Suprapubic skin (tissue), 4 donors: Measurements from ENCODE around the gene CYP2W1. TPM values are rescaled to one million over a fixed set of nuclear protein-coding genes. Genes with fewer than 3 reads are reported as not detected.

Experiments used
- DNase-seq, 2 donors: peaks; one replicate each; pipeline ENCODE4 v3.0.0-alpha.2; 2019; ENCODE audit warnings: low spot score in 2 of 2
- H3K27ac ChIP-seq: fragments of 200-600 bp; sonication (generic); one replicate; pipeline ENCODE4 v1.5.1; 2019
- H3K27me3 ChIP-seq: fragments of 200-600 bp; sonication (generic); one replicate; pipeline ENCODE4 v1.5.1; 2019
- H3K36me3 ChIP-seq: fragments of 200-600 bp; sonication (generic); one replicate; pipeline ENCODE4 v1.5.1; 2019
- H3K4me1 ChIP-seq: fragments of 200-600 bp; sonication (generic); one replicate; pipeline ENCODE4 v1.5.1; 2019
- H3K4me3 ChIP-seq: fragments of 200-600 bp; sonication (generic); one replicate; pipeline ENCODE4 v1.5.1; 2019; ENCODE audit warnings: mild to moderate bottlenecking
- H3K9me3 ChIP-seq: fragments of 200-600 bp; sonication (generic); one replicate; pipeline ENCODE4 v1.5.1; 2019
- CTCF ChIP-seq, 2 donors: fragments of 200-600 bp in 1 of 2; fragments of 450-650 bp in 1 of 2; sonication (generic) in 1 of 2; IDR thresholded peaks; one replicate each; pipeline ENCODE4 v1.5.1; 2016 to 2019; ENCODE audit warnings: antibody characterized with exemption in 2 of 2, mild to moderate bottlenecking in 1 of 2, moderate library complexity in 1 of 2
- EP300 ChIP-seq: sonication (generic); formaldehyde crosslinking; IDR thresholded peaks from one replicate; pipeline ENCODE4 v1.6.1; 2017; ENCODE audit warnings: antibody characterized with exemption
- POLR2A ChIP-seq, 2 donors: fragments of 450-650 bp; IDR thresholded peaks; one replicate each; pipeline ENCODE4 v1.6.1; 2017; ENCODE audit warnings: antibody characterized with exemption in 2 of 2, mild to moderate bottlenecking in 2 of 2, moderate library complexity in 2 of 2
- POLR2AphosphoS5 ChIP-seq, 3 donors: sonication (generic); formaldehyde crosslinking; IDR thresholded peaks; one replicate each; pipeline ENCODE4 v1.6.1; 2017; ENCODE audit warnings: antibody characterized with exemption in 3 of 3
- WGBS: methylation state at CpG from one replicate; pipeline ENCODE4 v1.1.5; 2018; 5-methylcytosine and 5-hydroxymethylcytosine counted together
- total RNA-seq, 4 donors: library from RNA; depleted of rRNA; stranded (reverse); fragments of >200 nt; gene quantifications; one replicate each; pipeline ENCODE4 v1.1.0, GENCODE V29; 2016

CYP2W1 gene
- total RNA-seq, 4 donors from 2014 or later = 13.3 to 20.8 (median 15.4) TPM

GRCh38 chr7:953547-954327, 29.2 kb upstream of the CYP2W1 start:
- TF ChIP-seq POLR2AphosphoS5 (IDR thresholded peaks at IDR 0.05) (no peak), POLR2A (IDR thresholded peaks at IDR 0.05) (no peak), EP300 (no peak), CTCF (IDR thresholded peaks at IDR 0.05) (no peak)
- DNase-seq = peak in 1 of 2 donors; percentile 71
- Histone ChIP-seq H3K27me3 (peaks cover 47% of the 10 kb centered on the region), H3K27ac (peak overlapping the region; percentile 29), H3K9me3 (no peaks in the 10 kb centered on the region), H3K4me1 (peaks cover 12% of the 10 kb centered on the region), H3K36me3 (no peaks in the 10 kb centered on the region), H3K4me3 (peak overlapping the region; percentile 69)
- WGBS = no CpG with 5 or more reads among the region's 78 CpGs

- Histone ChIP-seq H3K27ac (peak within 1 kb of the TSS; percentile 29), H3K36me3 (no peaks in the 10 kb centered on the region), H3K4me3 (peak within 1 kb of the TSS; percentile 69), H3K4me1 (peaks cover 12% of the 10 kb centered on the region), H3K9me3 (no peaks in the 10 kb centered on the region), H3K27me3 (peaks cover 44% of the 10 kb centered on the region)
- no CpG with 5 or more reads among the region's 115 CpGs for WGBS
- TF ChIP-seq POLR2AphosphoS5 (IDR thresholded peaks at IDR 0.05) (no peak), POLR2A (IDR thresholded peaks at IDR 0.05) (no peak), CTCF (IDR thresholded peaks at IDR 0.05) (peak in 1 of 2 donors; percentile 7), EP300 (no peak)
- peak in 1 of 2 donors; percentile 56 for DNase-seq
Observed at GRCh38 chr7:954330-955238, 28.4 kb upstream of the CYP2W1 start, which contains the start of gene ADAP1. TSS of gene ADAP1 (minus strand) at chr7:954680. CDS start at chr7:954477, 203 bp downstream.

GRCh38 chr7:956031-956430, 26.9 kb upstream of the CYP2W1 start:
- no peak overlapping the region for H3K4me3 ChIP-seq
- WGBS = 75% methylated on average over 10 of the region's 10 CpGs
- no peaks in the 10 kb centered on the region for H3K36me3 ChIP-seq
- peaks cover 12% of the 10 kb centered on the region for H3K4me1 ChIP-seq
- H3K27ac ChIP-seq = no peak overlapping the region
- no peaks in the 10 kb centered on the region for H3K9me3 ChIP-seq
- peak in 1 of 2 donors; percentile 40 for DNase-seq
- peaks cover 44% of the 10 kb centered on the region for H3K27me3 ChIP-seq
- TF ChIP-seq CTCF (IDR thresholded peaks at IDR 0.05) = no peak
- TF ChIP-seq POLR2AphosphoS5 (IDR thresholded peaks at IDR 0.05) = no peak
- no peak for TF ChIP-seq POLR2A (IDR thresholded peaks at IDR 0.05)

- peak in 1 of 2 donors; percentile 69 for DNase-seq
- Histone ChIP-seq H3K27ac (no peak overlapping the region), H3K4me1 (peaks cover 12% of the 10 kb centered on the region), H3K4me3 (no peak overlapping the region), H3K9me3 (no peaks in the 10 kb centered on the region), H3K36me3 (no peaks in the 10 kb centered on the region), H3K27me3 (peaks cover 39% of the 10 kb centered on the region)
- TF ChIP-seq POLR2A (IDR thresholded peaks at IDR 0.05) (no peak), POLR2AphosphoS5 (IDR thresholded peaks at IDR 0.05) (no peak), CTCF (IDR thresholded peaks at IDR 0.05) (no peak), EP300 (no peak)
- WGBS = 83% methylated on average over 7 of the region's 32 CpGs
Observed at GRCh38 chr7:957418-958220, 25.4 kb upstream of the CYP2W1 start.
